Muscle layer of duodenum (tissue), 2 donors: ENCODE data around the gene TAS1R1.

Experiments
- H3K27ac ChIP-seq: one replicate; pipeline ENCODE4 v1.7.0; 2013; ENCODE audit warnings: mild to moderate bottlenecking, low read length
- H3K27me3 ChIP-seq: one replicate; pipeline ENCODE4 v1.7.0; 2013; ENCODE audit warnings: low read depth, mild to moderate bottlenecking, control low read depth, low read length
- H3K36me3 ChIP-seq, 2 donors: one replicate each; pipeline ENCODE4 v1.7.0; 2013; ENCODE audit warnings: low read length in 2 of 2, control low read depth in 1 of 2, mild to moderate bottlenecking in 1 of 2; ENCODE audit not compliant: insufficient read depth in 2 of 2, control insufficient read depth in 1 of 2
- H3K4me1 ChIP-seq, 2 donors: one replicate each; pipeline ENCODE4 v1.7.0; 2013; ENCODE audit warnings: low read length in 2 of 2, mild to moderate bottlenecking in 2 of 2, control low read depth in 1 of 2, moderate library complexity in 1 of 2; ENCODE audit not compliant: insufficient read depth in 2 of 2, control insufficient read depth in 1 of 2
- H3K4me3 ChIP-seq, 2 donors: one replicate each; pipeline ENCODE4 v1.7.0; 2013; ENCODE audit warnings: low read length in 2 of 2, low read depth in 1 of 2, mild to moderate bottlenecking in 1 of 2
- H3K9me3 ChIP-seq, 2 donors: one replicate each; pipeline ENCODE4 v1.7.0; 2013; ENCODE audit warnings: low read length in 2 of 2, control low read depth in 1 of 2, mild to moderate bottlenecking in 1 of 2; ENCODE audit not compliant: control insufficient read depth in 1 of 2
- donor health status: healthy.

TAS1R1 gene

GRCh38 chr1:6526316-6526715, 28.8 kb upstream of the TAS1R1 start:
- Histone ChIP-seq H3K4me3 (no peak overlapping the region), H3K4me1 (no peaks in the 10 kb centered on the region), H3K27me3 (no peaks in the 10 kb centered on the region), H3K36me3 (peaks cover 36 to 45% of the 10 kb centered on the region in 2 donors), H3K9me3 (no peaks in the 10 kb centered on the region), H3K27ac (no peak overlapping the region)

GRCh38 chr1:6528492-6528891, 26.6 kb upstream of the TAS1R1 start:
- H3K36me3 ChIP-seq: peaks cover 58 to 67% of the 10 kb centered on the region in 2 donors
- no peaks in the 10 kb centered on the region for H3K9me3 ChIP-seq
- H3K4me1 ChIP-seq: no peaks in the 10 kb centered on the region
- H3K27ac ChIP-seq: no peak overlapping the region
- no peaks in the 10 kb centered on the region for H3K27me3 ChIP-seq
- H3K4me3 ChIP-seq: no peak overlapping the region

GRCh38 chr1:6530504-6531160, 24.5 kb upstream of the TAS1R1 start:
- Histone ChIP-seq H3K4me1 (no peaks in the 10 kb centered on the region), H3K27ac (no peak overlapping the region), H3K4me3 (no peak overlapping the region), H3K36me3 (peaks cover 57 to 67% of the 10 kb centered on the region in 2 donors), H3K9me3 (no peaks in the 10 kb centered on the region), H3K27me3 (no peaks in the 10 kb centered on the region)

GRCh38 chr1:6531996-6532395, 23.1 kb upstream of the TAS1R1 start:
- Histone ChIP-seq H3K4me1 (no peaks in the 10 kb centered on the region), H3K27ac (no peak overlapping the region), H3K27me3 (no peaks in the 10 kb centered on the region), H3K36me3 (peaks cover 46 to 56% of the 10 kb centered on the region in 2 donors), H3K4me3 (no peak overlapping the region), H3K9me3 (no peaks in the 10 kb centered on the region)

- Histone ChIP-seq H3K36me3 (peaks cover 37 to 48% of the 10 kb centered on the region in 2 donors), H3K4me3 (no peak overlapping the region), H3K27me3 (no peaks in the 10 kb centered on the region), H3K4me1 (no peaks in the 10 kb centered on the region), H3K9me3 (no peaks in the 10 kb centered on the region), H3K27ac (no peak overlapping the region)
These were observed 20.8 kb upstream of the TAS1R1 start for GRCh38 chr1:6534248-6534822.

GRCh38 chr1:6535214-6535613, 19.9 kb upstream of the TAS1R1 start:
- Histone ChIP-seq H3K36me3 (peaks cover 37 to 48% of the 10 kb centered on the region in 2 donors), H3K9me3 (no peaks in the 10 kb centered on the region), H3K4me3 (no peak overlapping the region), H3K4me1 (no peaks in the 10 kb centered on the region), H3K27ac (no peak overlapping the region), H3K27me3 (no peaks in the 10 kb centered on the region)

GRCh38 chr1:6536291-6536690, 18.8 kb upstream of the TAS1R1 start:
- Histone ChIP-seq H3K27me3 (no peaks in the 10 kb centered on the region), H3K27ac (no peak overlapping the region), H3K9me3 (no peaks in the 10 kb centered on the region), H3K4me1 (no peaks in the 10 kb centered on the region), H3K4me3 (no peak overlapping the region), H3K36me3 (peaks cover 28 to 46% of the 10 kb centered on the region in 2 donors)

GRCh38 chr1:6538956-6539355, 16.2 kb upstream of the TAS1R1 start:
- Histone ChIP-seq H3K27ac (no peak overlapping the region), H3K4me1 (no peaks in the 10 kb centered on the region), H3K27me3 (no peaks in the 10 kb centered on the region), H3K36me3 (peaks cover 5 to 30% of the 10 kb centered on the region in 2 donors), H3K4me3 (no peak overlapping the region), H3K9me3 (no peaks in the 10 kb centered on the region)

GRCh38 chr1:6544831-6545230, 10.3 kb upstream of the TAS1R1 start:
- no peaks in the 10 kb centered on the region for H3K4me1 ChIP-seq
- H3K4me3 ChIP-seq: no peak overlapping the region
- H3K36me3 ChIP-seq: peaks cover 28 to 68% of the 10 kb centered on the region in 2 donors
- no peak overlapping the region for H3K27ac ChIP-seq
- no peaks in the 10 kb centered on the region for H3K27me3 ChIP-seq
- H3K9me3 ChIP-seq: no peaks in the 10 kb centered on the region

- peaks cover 28 to 71% of the 10 kb centered on the region in 2 donors for H3K36me3 ChIP-seq
- no peak overlapping the region for H3K4me3 ChIP-seq
- no peak overlapping the region for H3K27ac ChIP-seq
- no peaks in the 10 kb centered on the region for H3K27me3 ChIP-seq
- no peaks in the 10 kb centered on the region for H3K4me1 ChIP-seq
- no peaks in the 10 kb centered on the region for H3K9me3 ChIP-seq
These were observed 9.6 kb upstream of the TAS1R1 start for GRCh38 chr1:6545276-6546112.

GRCh38 chr1:6546326-6546725, 8.8 kb upstream of the TAS1R1 start:
- H3K27me3 ChIP-seq: no peaks in the 10 kb centered on the region
- no peak overlapping the region for H3K4me3 ChIP-seq
- no peaks in the 10 kb centered on the region for H3K9me3 ChIP-seq
- no peaks in the 10 kb centered on the region for H3K4me1 ChIP-seq
- H3K27ac ChIP-seq: no peak overlapping the region
- H3K36me3 ChIP-seq: peaks cover 28 to 69% of the 10 kb centered on the region in 2 donors
